Stimulated activated CD4-positive, alpha-beta T cell treated with anti-CD3 and anti-CD28 coated beads, Interleukin-2, amount 100 ng/mL, for 4 hours (primary cell): ENCODE data around the gene MYADM.
"Not testable (repeated sequence)": the region's sequence is repeated elsewhere in the genome, so short reads cannot be mapped to it uniquely, and the experiment has no call there.

Source experiments
- DNase-seq: peaks from one replicate; pipeline ENCODE4 v3.0.0-alpha.2; 2020; ENCODE audit warnings: low read depth

MYADM gene

GRCh38 chr19:53868892-53869804, 1.5 kb downstream of the MYADM start:
- DNase-seq: peak; percentile 74

GRCh38 chr19:53869805-53870484, 2.3 kb downstream of the MYADM start:
- DNase-seq: not testable (repeated sequence)

GRCh38 chr19:53870485-53870844, 2.8 kb downstream of the MYADM start:
- no peak for DNase-seq

GRCh38 chr19:53871454-53871853, 3.8 kb downstream of the MYADM start:
- DNase-seq: no peak

GRCh38 chr19:53872762-53873161, 5.1 kb downstream of the MYADM start:
- DNase-seq: no peak

- DNase-seq: no peak
Observed at GRCh38 chr19:53873773-53874605, 6.3 kb downstream of the MYADM start.

- no peak for DNase-seq
Observed at GRCh38 chr19:53874606-53874990, 6.9 kb downstream of the MYADM start.

GRCh38 chr19:53875602-53876325, 8.1 kb downstream of the MYADM start:
- no peak for DNase-seq

GRCh38 chr19:53876651-53877224, 9.1 kb downstream of the MYADM start:
- DNase-seq: no peak

- no peak for DNase-seq
Observed at GRCh38 chr19:53877361-53877766, 9.7 kb downstream of the MYADM start.

GRCh38 chr19:53878776-53879139, 11.1 kb downstream of the MYADM start:
- DNase-seq: no peak

- peak; percentile 67 for DNase-seq
Observed at GRCh38 chr19:53879140-53880081, 11.7 kb downstream of the MYADM start.

- DNase-seq: no peak
Observed at GRCh38 chr19:53880711-53881481, 13.2 kb downstream of the MYADM start.

GRCh38 chr19:53881482-53882390, 14.1 kb downstream of the MYADM start, which contains the start of gene PRKCG:
PRKCG (plus strand) TSS chr19:53882197; CDS start chr19:53882495, 298 bp downstream.
- no peak for DNase-seq

GRCh38 chr19:53882391-53883050, 14.8 kb downstream of the MYADM start:
- no peak for DNase-seq

- DNase-seq: no peak
Observed at GRCh38 chr19:53883231-53883661, 15.6 kb downstream of the MYADM start.

GRCh38 chr19:53883741-53884140, 16.1 kb downstream of the MYADM start:
- no peak for DNase-seq

- no peak for DNase-seq
Observed at GRCh38 chr19:53884256-53884655, 16.6 kb downstream of the MYADM start.
